GM18909 (cell line): ENCODE measurements around the gene MECR.

Experiments used
- ATAC-seq: cut with Tn5 transposase; IDR thresholded peaks from one replicate; pipeline ENCODE4 v1.9.1; 2021; ENCODE audit warnings: mild to moderate bottlenecking; ENCODE audit not compliant: unreplicated experiment, poor library complexity

MECR gene

DNA sequence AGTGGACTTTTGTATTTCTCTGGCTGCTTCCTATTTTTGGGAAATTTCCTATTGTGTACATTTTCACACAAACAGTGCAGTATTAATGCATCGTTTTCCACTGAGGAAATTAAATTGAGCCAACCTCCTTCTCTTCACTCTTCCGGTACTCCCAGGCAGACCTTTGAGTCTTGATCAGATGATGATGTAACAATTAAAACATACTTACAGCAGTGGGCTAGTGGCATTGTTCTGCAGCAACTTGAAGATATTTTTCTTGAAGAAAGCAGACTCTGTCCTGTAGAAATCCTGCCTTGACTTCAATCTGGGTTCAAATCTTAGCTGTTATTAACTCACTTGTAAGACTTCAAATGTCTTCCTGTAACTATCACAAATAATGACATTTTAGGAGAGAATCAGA is 88.0 kb downstream of the MECR start:
- ATAC-seq = no peak
